GM12872 (cell line): ENCODE results near the gene STAT3.

Experiments
- TF ChIP-seq, protein P1 (sequence below): IDR thresholded peaks from 3 replicates; pipeline ENCODE4 v1.5.1; 2011; ENCODE audit warnings: low read depth, mild to moderate bottlenecking, low read length, moderate library complexity; ENCODE audit not compliant: insufficient read depth

STAT3 gene

DNA sequence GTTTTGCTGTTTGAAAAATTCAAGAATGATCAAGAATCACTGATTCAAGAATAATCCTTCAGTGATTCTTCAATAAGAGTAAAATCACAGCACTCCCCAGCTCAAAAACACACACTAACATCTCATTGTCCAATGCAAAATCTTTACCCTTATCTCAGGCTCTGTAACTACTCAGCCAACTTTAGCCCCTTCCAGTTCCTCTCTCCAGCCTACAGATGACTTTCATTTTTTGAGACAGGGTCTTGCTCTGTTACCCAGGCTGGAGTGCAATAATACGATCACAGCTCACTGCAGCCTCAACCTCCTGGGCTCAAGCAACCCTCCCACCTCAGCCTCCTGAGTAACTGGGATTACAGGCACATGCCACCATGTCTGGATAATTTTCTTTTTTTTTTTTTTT, 25.0 kb downstream of the STAT3 start:
- TF ChIP-seq, protein P1, sequence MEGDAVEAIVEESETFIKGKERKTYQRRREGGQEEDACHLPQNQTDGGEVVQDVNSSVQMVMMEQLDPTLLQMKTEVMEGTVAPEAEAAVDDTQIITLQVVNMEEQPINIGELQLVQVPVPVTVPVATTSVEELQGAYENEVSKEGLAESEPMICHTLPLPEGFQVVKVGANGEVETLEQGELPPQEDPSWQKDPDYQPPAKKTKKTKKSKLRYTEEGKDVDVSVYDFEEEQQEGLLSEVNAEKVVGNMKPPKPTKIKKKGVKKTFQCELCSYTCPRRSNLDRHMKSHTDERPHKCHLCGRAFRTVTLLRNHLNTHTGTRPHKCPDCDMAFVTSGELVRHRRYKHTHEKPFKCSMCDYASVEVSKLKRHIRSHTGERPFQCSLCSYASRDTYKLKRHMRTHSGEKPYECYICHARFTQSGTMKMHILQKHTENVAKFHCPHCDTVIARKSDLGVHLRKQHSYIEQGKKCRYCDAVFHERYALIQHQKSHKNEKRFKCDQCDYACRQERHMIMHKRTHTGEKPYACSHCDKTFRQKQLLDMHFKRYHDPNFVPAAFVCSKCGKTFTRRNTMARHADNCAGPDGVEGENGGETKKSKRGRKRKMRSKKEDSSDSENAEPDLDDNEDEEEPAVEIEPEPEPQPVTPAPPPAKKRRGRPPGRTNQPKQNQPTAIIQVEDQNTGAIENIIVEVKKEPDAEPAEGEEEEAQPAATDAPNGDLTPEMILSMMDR: no peak

DNA sequence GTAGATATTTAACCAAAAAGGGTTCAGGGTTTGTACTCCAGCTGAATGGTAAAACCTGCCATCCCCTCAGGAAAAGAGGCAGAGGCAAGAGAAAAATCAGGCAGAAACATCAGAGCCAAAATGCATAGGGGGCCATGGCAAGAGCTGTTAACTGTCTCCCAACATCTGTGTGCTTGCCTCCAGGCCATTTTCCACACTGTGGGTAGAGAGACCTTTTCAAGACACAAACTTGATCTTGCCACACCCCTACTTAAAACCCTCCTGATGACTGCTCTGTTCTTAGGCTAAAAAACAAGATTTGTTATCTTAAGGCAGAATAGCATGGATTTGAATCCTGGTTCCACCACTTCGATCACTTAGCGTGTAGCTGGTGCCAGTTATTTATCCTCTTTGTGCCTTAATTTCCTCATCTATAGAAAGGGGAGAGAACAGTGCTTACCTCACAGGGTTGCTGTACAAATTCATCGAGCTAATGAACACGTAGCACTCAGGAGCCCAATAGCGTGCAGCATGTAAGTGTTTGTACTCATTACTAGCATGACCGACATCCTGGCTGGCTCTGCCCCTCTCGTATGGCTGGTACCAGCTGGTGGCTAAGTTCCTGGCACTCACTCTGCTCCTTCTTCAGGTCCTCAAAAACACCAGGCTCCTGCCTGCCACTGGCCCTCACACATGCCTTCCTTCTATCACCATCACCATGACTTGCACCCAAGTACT, 25.8 kb downstream of the STAT3 start:
- TF ChIP-seq, protein P1: no peak

DNA sequence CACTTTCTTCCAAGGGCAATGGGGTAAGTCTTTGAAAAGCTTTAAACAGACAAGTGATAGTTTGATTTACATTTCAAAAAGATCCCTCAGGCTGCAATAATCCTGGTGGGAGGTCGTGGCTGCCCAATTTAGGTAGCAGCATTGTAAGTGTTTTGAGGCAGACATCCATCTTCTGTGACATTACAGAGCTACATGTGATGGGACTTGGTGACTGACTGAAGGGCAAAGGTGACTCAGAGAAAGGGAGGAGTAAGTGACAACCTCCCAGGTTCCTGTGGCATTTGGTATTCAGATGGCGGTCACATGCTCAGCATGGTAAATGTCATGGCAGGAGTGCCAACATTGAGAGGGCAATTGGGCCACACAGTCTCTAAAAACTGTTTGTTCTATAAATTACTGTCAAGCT, 26.5 kb downstream of the STAT3 start:
- TF ChIP-seq, protein P1: no peak

DNA sequence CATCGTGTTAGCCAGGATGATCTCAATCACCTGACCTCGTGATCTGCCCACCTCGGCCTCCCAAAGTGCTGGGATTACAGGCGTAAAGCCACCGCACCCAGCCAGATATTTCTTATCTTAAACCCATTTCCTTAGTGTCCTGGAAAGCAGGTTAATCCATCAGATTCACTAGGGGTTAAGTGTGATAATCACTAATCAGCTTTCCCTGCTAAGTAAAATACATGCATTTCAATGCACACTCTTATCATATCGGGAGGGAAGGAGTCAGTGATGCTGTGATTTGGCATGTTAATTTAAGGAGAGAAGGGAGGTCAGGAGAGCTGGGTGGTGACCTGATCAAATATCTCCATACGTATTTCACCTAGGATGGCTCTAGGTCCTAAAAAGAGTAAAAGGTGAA, 29.1 kb downstream of the STAT3 start:
- TF ChIP-seq, protein P1: no peak

DNA sequence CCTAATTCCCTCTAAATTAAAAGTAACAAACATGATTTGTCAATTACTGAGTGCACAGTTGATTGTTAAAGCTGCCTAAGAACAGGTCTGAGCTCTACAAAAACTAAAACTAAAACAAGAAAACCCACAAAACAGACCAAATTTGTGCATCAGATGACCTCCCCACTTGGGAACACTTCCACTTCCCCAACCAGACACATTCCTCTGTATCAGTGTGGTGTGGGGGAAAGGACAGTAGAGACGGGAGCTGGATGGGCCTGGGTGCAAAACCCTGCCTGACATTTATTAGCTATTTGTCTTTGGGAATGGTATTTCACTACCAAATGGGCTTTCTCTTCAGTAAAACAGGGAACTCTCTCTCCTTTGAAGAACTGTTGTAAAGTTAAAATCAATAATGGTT, 29.8 kb downstream of the STAT3 start:
- TF ChIP-seq, protein P1: no peak

DNA sequence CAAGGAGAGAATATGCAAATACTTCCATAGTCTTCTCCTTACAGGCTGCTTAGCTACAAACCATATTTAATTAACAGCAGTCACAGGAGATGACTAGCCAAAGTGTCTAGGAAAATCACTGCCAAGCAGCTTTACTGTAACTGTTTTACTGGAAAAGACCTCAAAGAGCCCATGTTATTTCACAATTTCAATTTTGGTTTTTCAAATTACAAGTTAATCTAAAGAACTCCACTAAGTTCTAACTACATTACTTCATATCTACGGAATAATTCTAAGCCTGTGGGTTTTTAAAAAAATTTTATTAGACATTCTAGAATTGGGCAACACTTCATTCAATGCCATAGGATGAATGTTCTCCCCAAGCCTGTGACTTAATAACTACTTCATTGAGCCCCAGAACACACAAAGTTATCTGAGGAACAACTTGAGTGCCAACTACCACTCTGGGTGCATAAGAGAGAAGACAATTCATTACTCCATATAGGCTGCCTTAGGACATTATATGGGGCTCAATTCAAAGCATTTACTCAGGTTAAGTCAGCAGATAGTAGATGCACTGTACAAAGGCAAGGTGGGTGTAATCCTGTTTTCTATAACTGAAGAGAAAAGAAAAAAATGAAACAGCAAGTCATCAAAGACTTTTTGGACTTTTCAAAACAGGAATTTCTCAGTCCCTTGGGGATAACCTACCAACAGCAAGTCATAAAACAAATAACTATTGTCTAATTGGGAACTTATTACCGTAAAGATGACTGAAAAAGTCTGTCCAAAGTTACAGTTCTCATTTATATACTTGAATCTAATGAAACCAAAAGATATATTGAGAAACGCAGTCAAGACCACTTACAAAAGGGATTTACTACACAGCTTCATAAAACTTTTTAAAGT, 33.0 kb downstream of the STAT3 start:
- TF ChIP-seq, protein P1: no peak

DNA sequence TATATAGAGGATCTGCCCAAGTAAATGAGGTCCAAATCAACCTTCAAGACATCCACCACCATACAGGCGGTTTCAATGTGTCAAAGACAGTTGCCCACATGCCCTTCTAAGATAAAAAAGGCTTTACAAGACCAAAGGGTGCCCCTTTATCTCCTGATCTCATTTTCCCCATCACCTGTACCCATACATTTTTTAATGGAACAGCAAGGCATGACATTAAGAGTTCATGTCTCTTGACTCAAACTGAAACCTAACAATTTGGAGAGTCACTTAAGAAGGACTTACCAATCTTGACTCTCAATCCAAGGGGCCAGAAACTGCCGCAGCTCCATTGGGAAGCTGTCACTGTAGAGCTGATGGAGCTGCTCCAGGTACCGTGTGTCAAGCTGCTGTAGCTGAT, 40.1 kb downstream of the STAT3 start:
- TF ChIP-seq, protein P1: no peak
